Measurements from ENCODE around the gene CHRNA3.
A peak's percentile ranks its signal among the peaks of the same experiment; 100 is the strongest.

CHRNA3 gene

DNA sequence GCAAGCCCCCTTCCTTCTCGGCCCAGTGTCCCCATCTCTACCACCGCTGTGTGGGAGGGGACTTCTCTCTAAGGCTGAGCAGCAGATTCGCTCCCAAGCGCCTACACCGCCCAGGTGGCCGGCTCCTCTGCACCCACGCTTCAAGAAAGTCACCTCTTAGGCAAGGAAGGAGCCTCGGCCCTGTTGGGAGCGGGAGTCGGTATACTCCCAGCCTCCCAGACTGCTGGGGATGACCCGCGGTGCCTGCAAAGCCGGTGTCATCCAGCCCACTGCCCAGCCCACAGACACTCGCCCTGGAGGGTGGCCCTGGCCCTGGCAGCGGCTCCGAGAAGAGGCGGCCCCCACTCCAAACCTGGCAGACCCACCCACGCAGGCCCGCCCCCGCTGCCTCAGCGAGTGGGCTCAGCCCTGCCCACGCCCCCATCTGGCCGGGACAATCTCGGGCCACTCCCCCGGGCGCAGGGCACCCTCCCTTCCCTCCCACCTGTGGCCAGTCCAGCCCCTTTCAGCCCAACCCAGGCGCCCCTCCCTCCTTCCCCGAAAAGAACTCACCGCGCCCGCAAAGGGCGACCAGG is 19.8 kb upstream of the CHRNA3 start (continued):
- TF ChIP-seq ZNF138 (tag by site-specific recombination; IDR thresholded peaks at IDR 0.05; ENCODE audit: borderline replicate concordance) = no peak
- TF ChIP-seq ZFP37 (tag by site-specific recombination; IDR thresholded peaks at IDR 0.05) = no peak
- TF ChIP-seq OVOL3 (tag by site-specific recombination; IDR thresholded peaks at IDR 0.05) = no peak
- no peak for TF ChIP-seq ZNF610 (tag by site-specific recombination; IDR thresholded peaks at IDR 0.05; ENCODE audit: borderline replicate concordance)
- TF ChIP-seq BCL11B (tag by site-specific recombination; IDR thresholded peaks at IDR 0.05; ENCODE audit: low read depth) = no peak
- no peak for TF ChIP-seq HOXA7 (CRISPR knock-in tag; IDR thresholded peaks at IDR 0.05; ENCODE audit: borderline replicate concordance)
- TF ChIP-seq, protein P1, sequence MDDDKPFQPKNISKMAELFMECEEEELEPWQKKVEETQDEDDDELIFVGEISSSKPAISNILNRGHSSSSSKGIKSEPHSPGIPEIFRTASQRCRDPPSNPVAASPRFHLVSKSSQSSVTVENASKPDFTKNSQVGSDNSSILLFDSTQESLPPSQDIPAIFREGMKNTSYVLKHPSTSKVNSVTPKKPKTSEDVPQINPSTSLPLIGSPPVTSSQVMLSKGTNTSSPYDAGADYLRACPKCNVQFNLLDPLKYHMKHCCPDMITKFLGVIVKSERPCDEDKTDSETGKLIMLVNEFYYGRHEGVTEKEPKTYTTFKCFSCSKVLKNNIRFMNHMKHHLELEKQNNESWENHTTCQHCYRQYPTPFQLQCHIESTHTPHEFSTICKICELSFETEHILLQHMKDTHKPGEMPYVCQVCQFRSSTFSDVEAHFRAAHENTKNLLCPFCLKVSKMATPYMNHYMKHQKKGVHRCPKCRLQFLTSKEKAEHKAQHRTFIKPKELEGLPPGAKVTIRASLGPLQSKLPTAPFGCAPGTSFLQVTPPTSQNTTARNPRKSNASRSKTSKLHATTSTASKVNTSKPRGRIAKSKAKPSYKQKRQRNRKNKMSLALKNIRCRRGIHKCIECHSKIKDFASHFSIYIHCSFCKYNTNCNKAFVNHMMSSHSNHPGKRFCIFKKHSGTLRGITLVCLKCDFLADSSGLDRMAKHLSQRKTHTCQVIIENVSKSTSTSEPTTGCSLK (tag by site-specific recombination; IDR thresholded peaks at IDR 0.05) = no peak
- TF ChIP-seq SCRT2 (tag by site-specific recombination; IDR thresholded peaks at IDR 0.05) = peak; percentile 95
- TF ChIP-seq ZNF629 (tag by site-specific recombination; IDR thresholded peaks at IDR 0.05) = no peak
- no peak for TF ChIP-seq ZNF837 (tag by site-specific recombination; IDR thresholded peaks at IDR 0.05)
- no peak for TF ChIP-seq ZNF76 (tag by site-specific recombination; IDR thresholded peaks at IDR 0.05; ENCODE audit: borderline replicate concordance, low read depth)
- TF ChIP-seq ZNF174 (tag by site-specific recombination; IDR thresholded peaks at IDR 0.05) = no peak
- TF ChIP-seq ZNF776 (tag by site-specific recombination; IDR thresholded peaks at IDR 0.05; ENCODE audit: borderline replicate concordance) = no peak
- TF ChIP-seq, protein P2, sequence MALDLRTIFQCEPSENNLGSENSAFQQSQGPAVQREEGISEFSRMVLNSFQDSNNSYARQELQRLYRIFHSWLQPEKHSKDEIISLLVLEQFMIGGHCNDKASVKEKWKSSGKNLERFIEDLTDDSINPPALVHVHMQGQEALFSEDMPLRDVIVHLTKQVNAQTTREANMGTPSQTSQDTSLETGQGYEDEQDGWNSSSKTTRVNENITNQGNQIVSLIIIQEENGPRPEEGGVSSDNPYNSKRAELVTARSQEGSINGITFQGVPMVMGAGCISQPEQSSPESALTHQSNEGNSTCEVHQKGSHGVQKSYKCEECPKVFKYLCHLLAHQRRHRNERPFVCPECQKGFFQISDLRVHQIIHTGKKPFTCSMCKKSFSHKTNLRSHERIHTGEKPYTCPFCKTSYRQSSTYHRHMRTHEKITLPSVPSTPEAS (tag by site-specific recombination; IDR thresholded peaks at IDR 0.05) = no peak
- TF ChIP-seq ZNF510 (tag by site-specific recombination; IDR thresholded peaks at IDR 0.05; ENCODE audit: insufficient replicate concordance) = no peak
- TF ChIP-seq, protein P3, sequence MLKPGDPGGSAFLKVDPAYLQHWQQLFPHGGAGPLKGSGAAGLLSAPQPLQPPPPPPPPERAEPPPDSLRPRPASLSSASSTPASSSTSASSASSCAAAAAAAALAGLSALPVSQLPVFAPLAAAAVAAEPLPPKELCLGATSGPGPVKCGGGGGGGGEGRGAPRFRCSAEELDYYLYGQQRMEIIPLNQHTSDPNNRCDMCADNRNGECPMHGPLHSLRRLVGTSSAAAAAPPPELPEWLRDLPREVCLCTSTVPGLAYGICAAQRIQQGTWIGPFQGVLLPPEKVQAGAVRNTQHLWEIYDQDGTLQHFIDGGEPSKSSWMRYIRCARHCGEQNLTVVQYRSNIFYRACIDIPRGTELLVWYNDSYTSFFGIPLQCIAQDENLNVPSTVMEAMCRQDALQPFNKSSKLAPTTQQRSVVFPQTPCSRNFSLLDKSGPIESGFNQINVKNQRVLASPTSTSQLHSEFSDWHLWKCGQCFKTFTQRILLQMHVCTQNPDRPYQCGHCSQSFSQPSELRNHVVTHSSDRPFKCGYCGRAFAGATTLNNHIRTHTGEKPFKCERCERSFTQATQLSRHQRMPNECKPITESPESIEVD (tag by site-specific recombination; IDR thresholded peaks at IDR 0.05) = no peak
- TF ChIP-seq ZNF521 (tag by site-specific recombination; IDR thresholded peaks at IDR 0.05) = no peak
- TF ChIP-seq ZNF155 (tag by site-specific recombination; IDR thresholded peaks at IDR 0.05) = no peak
- TF ChIP-seq OSR2 (tag by site-specific recombination; IDR thresholded peaks at IDR 0.05) = no peak
- TF ChIP-seq ZNF529 (tag by site-specific recombination; IDR thresholded peaks at IDR 0.05; ENCODE audit: insufficient replicate concordance) = no peak
- no peak for TF ChIP-seq ZXDB (tag by site-specific recombination; IDR thresholded peaks at IDR 0.05)
- no peak for TF ChIP-seq ZNF184 (tag by site-specific recombination; IDR thresholded peaks at IDR 0.05)
- no peak for TF ChIP-seq ZNF121 (tag by site-specific recombination; IDR thresholded peaks at IDR 0.05)
- no peak for TF ChIP-seq TCF7L2 (IDR thresholded peaks at IDR 0.05; ENCODE audit: borderline replicate concordance, low read depth, low read length)
- TF ChIP-seq ZNF132 (tag by site-specific recombination; IDR thresholded peaks at IDR 0.05; ENCODE audit: borderline replicate concordance) = no peak
- TF ChIP-seq ZNF311 (tag by site-specific recombination; IDR thresholded peaks at IDR 0.05; ENCODE audit: borderline replicate concordance) = no peak
- TF ChIP-seq, protein P4, sequence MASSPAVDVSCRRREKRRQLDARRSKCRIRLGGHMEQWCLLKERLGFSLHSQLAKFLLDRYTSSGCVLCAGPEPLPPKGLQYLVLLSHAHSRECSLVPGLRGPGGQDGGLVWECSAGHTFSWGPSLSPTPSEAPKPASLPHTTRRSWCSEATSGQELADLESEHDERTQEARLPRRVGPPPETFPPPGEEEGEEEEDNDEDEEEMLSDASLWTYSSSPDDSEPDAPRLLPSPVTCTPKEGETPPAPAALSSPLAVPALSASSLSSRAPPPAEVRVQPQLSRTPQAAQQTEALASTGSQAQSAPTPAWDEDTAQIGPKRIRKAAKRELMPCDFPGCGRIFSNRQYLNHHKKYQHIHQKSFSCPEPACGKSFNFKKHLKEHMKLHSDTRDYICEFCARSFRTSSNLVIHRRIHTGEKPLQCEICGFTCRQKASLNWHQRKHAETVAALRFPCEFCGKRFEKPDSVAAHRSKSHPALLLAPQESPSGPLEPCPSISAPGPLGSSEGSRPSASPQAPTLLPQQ (tag by site-specific recombination; IDR thresholded peaks at IDR 0.05) = no peak
- no peak for TF ChIP-seq ZFP69B (tag by site-specific recombination; IDR thresholded peaks at IDR 0.05)
- TF ChIP-seq ZNF239 (tag by site-specific recombination; IDR thresholded peaks at IDR 0.05) = no peak
- TF ChIP-seq, protein P5, sequence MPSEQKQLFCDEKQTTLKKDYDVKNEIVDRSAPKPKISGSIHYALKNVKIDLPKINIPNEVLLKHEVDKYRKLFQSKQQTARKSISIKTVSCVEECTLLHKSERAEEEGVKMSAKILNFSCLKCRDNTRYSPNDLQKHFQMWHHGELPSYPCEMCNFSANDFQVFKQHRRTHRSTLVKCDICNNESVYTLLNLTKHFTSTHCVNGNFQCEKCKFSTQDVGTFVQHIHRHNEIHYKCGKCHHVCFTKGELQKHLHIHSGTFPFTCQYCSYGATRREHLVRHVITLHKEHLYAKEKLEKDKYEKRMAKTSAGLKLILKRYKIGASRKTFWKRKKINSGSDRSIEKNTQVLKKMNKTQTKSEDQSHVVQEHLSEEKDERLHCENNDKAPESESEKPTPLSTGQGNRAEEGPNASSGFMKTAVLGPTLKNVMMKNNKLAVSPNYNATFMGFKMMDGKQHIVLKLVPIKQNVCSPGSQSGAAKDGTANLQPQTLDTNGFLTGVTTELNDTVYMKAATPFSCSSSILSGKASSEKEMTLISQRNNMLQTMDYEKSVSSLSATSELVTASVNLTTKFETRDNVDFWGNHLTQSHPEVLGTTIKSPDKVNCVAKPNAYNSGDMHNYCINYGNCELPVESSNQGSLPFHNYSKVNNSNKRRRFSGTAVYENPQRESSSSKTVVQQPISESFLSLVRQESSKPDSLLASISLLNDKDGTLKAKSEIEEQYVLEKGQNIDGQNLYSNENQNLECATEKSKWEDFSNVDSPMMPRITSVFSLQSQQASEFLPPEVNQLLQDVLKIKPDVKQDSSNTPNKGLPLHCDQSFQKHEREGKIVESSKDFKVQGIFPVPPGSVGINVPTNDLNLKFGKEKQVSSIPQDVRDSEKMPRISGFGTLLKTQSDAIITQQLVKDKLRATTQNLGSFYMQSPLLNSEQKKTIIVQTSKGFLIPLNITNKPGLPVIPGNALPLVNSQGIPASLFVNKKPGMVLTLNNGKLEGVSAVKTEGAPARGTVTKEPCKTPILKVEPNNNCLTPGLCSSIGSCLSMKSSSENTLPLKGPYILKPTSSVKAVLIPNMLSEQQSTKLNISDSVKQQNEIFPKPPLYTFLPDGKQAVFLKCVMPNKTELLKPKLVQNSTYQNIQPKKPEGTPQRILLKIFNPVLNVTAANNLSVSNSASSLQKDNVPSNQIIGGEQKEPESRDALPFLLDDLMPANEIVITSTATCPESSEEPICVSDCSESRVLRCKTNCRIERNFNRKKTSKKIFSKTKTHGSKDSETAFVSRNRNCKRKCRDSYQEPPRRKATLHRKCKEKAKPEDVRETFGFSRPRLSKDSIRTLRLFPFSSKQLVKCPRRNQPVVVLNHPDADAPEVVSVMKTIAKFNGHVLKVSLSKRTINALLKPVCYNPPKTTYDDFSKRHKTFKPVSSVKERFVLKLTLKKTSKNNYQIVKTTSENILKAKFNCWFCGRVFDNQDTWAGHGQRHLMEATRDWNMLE (tag by site-specific recombination; conservative IDR thresholded peaks at IDR 0.05; ENCODE audit: low read depth) = no peak
